Right atrium auricular region (tissue), 2 donors: ENCODE data around the gene PDE10A. TPM values are rescaled to one million over a fixed set of nuclear protein-coding genes. Genes with fewer than 3 reads are reported as not detected.

Experiments used
- DNase-seq: peaks from one replicate; pipeline ENCODE4 v3.0.0-alpha.2; 2019; ENCODE audit warnings: low spot score
- H3K27ac ChIP-seq, 2 donors: fragments of 200-600 bp; sonication (generic); 1 replicate in 1 of 2; 2 replicates in 1 of 2; pipeline ENCODE4 v1.5.1; 2016 to 2019
- H3K27me3 ChIP-seq, 2 donors: fragments of 200-600 bp; sonication (generic); one replicate each; pipeline versions ENCODE4 v1.5.1 to v1.6.0; 2017 to 2019
- H3K36me3 ChIP-seq: fragments of 200-600 bp; sonication (generic); one replicate; pipeline ENCODE4 v1.5.1; 2016
- H3K4me1 ChIP-seq, 2 donors: fragments of 200-600 bp; sonication (generic); one replicate each; pipeline versions ENCODE4 v1.5.1 to v1.6.0; 2017 to 2019
- H3K4me3 ChIP-seq, 2 donors: fragments of 200-600 bp; sonication (generic); 1 replicate in 1 of 2; 2 replicates in 1 of 2; pipeline ENCODE4 v1.5.1; 2017 to 2019; ENCODE audit warnings: mild to moderate bottlenecking in 1 of 2, moderate library complexity in 1 of 2
- H3K9me3 ChIP-seq, 2 donors: fragments of 200-600 bp; sonication (generic); one replicate each; pipeline ENCODE4 v1.5.1; 2019
- CTCF ChIP-seq, 2 donors: fragments of 200-600 bp; sonication (generic); IDR thresholded peaks; one replicate each; pipeline ENCODE4 v1.5.1; 2019; ENCODE audit warnings: antibody characterized with exemption in 2 of 2
- total RNA-seq, 2 donors: library from RNA; depleted of rRNA; stranded (reverse); fragments of >200 nt; gene quantifications; one replicate each; pipeline ENCODE4 v1.1.0, GENCODE V29; 2016

The PDE10A gene
- total RNA-seq = 1 to 10 TPM; 3.6 to 4.3 TPM

- H3K4me3 ChIP-seq = peak within 1 kb of the TSS; percentile 43 to 59
- H3K4me1 ChIP-seq = peaks cover 0 to 42% of the 10 kb centered on the region in 2 donors
- H3K27me3 ChIP-seq = peaks cover 17 to 19% of the 10 kb centered on the region in 2 donors
- peak in 1 of 2 donors; percentile 33 for TF ChIP-seq CTCF (IDR thresholded peaks at IDR 0.05)
- no peaks in the 10 kb centered on the region for H3K36me3 ChIP-seq
- peak within 1 kb of the TSS; percentile 66 to 72 for H3K27ac ChIP-seq
- DNase-seq = no peak
- H3K9me3 ChIP-seq = no peaks in the 10 kb centered on the region
These were observed at the start of gene PDE10A for GRCh38 chr6:165662749-165663376. PDE10A (minus strand) TSS chr6:165663241; CDS start chr6:165662811, 430 bp downstream.

DNA sequence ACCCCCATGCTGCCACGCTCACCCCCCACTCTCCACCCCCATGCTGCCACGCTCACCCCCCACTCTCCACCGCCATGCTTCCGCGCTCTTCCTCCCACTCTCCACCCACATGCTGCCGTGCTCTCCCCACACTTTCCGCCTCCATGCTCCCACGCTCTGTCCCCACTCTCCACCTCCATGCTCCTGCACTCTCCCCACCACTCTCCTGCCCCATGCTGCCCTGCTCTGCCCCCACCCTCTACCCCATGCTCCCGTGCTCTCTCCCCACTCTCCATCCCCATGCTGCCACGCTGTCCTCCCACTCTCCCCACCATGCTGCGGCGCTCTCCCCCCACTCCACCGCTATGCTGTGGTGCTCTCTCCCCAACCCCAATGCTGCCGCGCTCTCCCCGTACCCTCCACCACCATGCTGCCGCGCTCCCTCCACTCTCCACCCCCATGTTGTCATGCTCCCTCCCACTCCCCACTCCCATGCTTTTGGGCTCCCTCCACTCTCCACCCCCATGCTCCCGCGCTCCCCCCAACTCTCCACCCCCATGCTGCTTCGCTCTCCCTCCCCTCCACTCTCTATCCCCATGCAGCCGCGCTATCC, 46.0 kb upstream of the PDE10A start:
- H3K9me3 ChIP-seq = no peaks in the 10 kb centered on the region
- no peaks in the 10 kb centered on the region for H3K27me3 ChIP-seq
- TF ChIP-seq CTCF (IDR thresholded peaks at IDR 0.05) = no peak
- no peak overlapping the region for H3K4me3 ChIP-seq
- H3K36me3 ChIP-seq = no peaks in the 10 kb centered on the region
- no peak for DNase-seq
- peaks cover 0 to 4% of the 10 kb centered on the region in 2 donors for H3K4me1 ChIP-seq
- no peak overlapping the region for H3K27ac ChIP-seq

- Histone ChIP-seq H3K27me3 (no peaks in the 10 kb centered on the region), H3K36me3 (no peaks in the 10 kb centered on the region), H3K27ac (no peak overlapping the region), H3K4me3 (no peak overlapping the region), H3K4me1 (peaks cover 0 to 12% of the 10 kb centered on the region in 2 donors), H3K9me3 (no peaks in the 10 kb centered on the region)
- no peak for TF ChIP-seq CTCF (IDR thresholded peaks at IDR 0.05)
- no peak for DNase-seq
These were observed 44.2 kb upstream of the PDE10A start for GRCh38 chr6:165707067-165707853.

DNA sequence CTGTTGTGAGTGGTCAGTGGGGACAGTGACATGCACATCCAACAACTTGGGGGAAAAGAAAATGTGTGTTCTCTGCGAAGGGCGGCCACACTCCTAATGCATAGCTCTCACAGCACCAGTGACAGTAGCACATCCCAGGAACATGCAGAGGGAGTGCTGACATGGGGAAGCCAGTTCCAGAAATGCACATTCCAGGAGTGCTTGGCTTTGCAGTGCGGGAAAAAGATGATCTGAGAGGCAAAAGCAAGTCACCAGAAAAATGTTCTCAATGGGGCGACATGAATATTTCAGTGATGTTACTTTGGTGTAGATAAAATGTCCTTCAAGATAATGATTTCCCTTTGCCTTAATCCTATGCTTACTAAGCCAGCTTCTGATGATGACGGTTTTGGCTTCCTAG, 42.9 kb upstream of the PDE10A start:
- DNase-seq = no peak
- peaks cover 0 to 12% of the 10 kb centered on the region in 2 donors for H3K4me1 ChIP-seq
- no peak for TF ChIP-seq CTCF (IDR thresholded peaks at IDR 0.05)
- H3K27ac ChIP-seq = no peak overlapping the region
- no peaks in the 10 kb centered on the region for H3K36me3 ChIP-seq
- H3K27me3 ChIP-seq = no peaks in the 10 kb centered on the region
- no peak overlapping the region for H3K4me3 ChIP-seq
- no peaks in the 10 kb centered on the region for H3K9me3 ChIP-seq

DNA sequence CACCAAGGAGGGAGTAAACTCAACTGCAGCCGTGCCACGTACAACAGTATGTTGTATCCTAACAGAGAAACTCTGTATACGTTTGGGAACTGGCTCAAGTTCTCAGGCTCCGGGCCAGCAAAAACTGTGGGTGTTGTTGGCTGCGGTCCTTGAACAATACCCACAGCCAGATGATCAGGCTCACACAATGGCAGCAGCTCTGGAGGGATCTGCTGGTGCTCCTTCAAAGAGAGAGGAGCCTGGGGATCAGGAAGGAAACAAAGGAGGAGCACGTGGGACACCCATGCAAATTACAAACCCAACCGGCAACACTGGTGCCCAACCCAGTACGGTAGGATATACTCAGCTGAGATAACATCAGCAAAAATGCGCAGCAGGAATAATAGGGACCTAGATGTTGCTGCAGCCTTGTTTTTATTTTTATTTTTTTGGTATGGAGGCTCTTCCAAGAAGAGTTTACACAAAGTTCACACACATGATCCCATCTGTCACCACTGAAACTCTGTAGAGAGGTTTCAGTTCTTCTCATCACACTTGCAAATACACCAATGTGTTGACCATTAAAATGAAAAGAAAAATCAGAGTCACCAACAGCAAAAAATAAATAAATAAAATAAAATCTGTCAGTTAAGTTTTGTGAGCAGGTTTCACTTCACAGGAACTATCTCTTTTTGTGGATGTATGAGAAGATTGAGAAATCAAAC, 41.2 kb upstream of the PDE10A start:
- no peak overlapping the region for H3K4me3 ChIP-seq
- H3K36me3 ChIP-seq = no peaks in the 10 kb centered on the region
- DNase-seq = no peak
- peaks cover 0 to 6% of the 10 kb centered on the region in 2 donors for H3K9me3 ChIP-seq
- TF ChIP-seq CTCF (IDR thresholded peaks at IDR 0.05) = no peak
- no peaks in the 10 kb centered on the region for H3K27me3 ChIP-seq
- H3K27ac ChIP-seq = no peak overlapping the region
- H3K4me1 ChIP-seq = peaks cover 0 to 12% of the 10 kb centered on the region in 2 donors
